Measurements from ENCODE around the gene ZNF689. TPM values are rescaled to one million over a fixed set of nuclear protein-coding genes. Genes with fewer than 3 reads are reported as not detected.
A peak's percentile ranks its signal among the peaks of the same experiment; 100 is the strongest.

Gene ZNF689
- total and polyA plus RNA-seq, 2 of the 13 experiments (the other 11 are each of a cell fraction or from before 2014, with no cell fraction given): 9.7 to 19.5 TPM

DNA sequence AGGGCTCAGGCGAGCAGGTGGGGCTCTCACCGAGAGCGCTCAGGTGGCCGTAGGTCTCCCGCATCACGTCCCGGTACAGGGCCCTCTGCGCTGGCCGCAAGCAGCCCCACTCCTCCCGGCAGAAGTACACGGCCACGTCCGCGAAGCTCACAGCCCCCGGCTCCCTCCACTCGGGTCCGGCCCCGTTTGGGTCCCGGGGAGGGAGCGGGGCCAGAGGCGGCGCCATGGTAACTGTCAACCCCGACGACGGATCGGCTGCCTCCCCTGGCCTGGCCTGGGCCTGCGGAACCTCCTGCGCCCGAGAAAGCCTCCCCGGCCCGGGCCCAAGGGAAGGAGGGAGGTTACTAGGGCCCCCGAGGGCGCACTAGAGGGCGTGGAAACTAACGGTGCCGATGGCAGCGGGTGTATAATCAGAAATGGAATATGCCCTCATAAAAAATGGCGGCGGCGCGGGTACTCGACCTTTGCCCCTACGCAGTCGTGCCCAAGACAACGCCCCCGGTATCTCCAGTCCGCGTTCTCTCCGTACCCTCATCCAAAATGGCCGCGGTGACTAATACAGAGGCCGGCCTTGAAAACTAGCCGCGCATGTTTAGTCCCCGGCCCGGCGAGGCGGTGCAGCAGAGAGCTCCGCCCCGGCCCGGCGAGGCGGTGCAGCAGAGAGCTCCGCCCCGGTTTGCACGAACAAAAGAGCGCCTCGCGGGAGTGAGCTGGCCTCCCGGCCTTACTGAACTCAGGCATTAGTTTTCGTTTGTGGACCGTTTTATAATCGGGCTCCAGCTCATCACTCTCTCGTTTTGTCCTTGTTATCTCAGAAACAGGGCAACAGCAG lies 52.0 kb downstream of the ZNF689 start, which contains the start of gene ZNF764 (continued):
- TF ChIP-seq, protein P1, sequence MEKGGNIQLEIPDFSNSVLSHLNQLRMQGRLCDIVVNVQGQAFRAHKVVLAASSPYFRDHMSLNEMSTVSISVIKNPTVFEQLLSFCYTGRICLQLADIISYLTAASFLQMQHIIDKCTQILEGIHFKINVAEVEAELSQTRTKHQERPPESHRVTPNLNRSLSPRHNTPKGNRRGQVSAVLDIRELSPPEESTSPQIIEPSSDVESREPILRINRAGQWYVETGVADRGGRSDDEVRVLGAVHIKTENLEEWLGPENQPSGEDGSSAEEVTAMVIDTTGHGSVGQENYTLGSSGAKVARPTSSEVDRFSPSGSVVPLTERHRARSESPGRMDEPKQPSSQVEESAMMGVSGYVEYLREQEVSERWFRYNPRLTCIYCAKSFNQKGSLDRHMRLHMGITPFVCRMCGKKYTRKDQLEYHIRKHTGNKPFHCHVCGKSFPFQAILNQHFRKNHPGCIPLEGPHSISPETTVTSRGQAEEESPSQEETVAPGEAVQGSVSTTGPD (CRISPR knock-in tag; IDR thresholded peaks at IDR 0.05): peak; percentile 26; the same call in 1 of the 2 replicates
- no peak for TF ChIP-seq RARG (CRISPR knock-in tag; IDR thresholded peaks at IDR 0.05; ENCODE audit: low read depth)
- TF ChIP-seq RNF2 (conservative IDR thresholded peaks at IDR 0.05; ENCODE audit: low read depth): no peak; the same call in 1 of the 2 replicates
- TF ChIP-seq, protein P2, sequence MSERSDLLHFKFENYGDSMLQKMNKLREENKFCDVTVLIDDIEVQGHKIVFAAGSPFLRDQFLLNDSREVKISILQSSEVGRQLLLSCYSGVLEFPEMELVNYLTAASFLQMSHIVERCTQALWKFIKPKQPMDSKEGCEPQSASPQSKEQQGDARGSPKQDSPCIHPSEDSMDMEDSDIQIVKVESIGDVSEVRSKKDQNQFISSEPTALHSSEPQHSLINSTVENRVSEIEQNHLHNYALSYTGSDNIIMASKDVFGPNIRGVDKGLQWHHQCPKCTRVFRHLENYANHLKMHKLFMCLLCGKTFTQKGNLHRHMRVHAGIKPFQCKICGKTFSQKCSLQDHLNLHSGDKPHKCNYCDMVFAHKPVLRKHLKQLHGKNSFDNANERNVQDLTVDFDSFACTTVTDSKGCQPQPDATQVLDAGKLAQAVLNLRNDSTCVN (CRISPR knock-in tag; IDR thresholded peaks at IDR 0.05; ENCODE audit: borderline replicate concordance): no peak; the same call in none of the 2 replicates
- no peak; the same call in 1 of the 2 replicates for TF ChIP-seq ZNF782 (CRISPR knock-in tag; IDR thresholded peaks at IDR 0.05; ENCODE audit: borderline replicate concordance)
- no peak for TF ChIP-seq ZNF256 (CRISPR knock-in tag; conservative IDR thresholded peaks at IDR 0.05)
- peak; percentile 97 for TF ChIP-seq PHF21A (CRISPR knock-in tag; IDR thresholded peaks at IDR 0.05)
- no peak for TF ChIP-seq KAT2B (IDR thresholded peaks at IDR 0.05; ENCODE audit: borderline replicate concordance, low read depth, low read length)
- peak; percentile 61; the same call in 1 of the 2 replicates for TF ChIP-seq ARNT2 (CRISPR knock-in tag; IDR thresholded peaks at IDR 0.05; ENCODE audit: low read depth)
- TF ChIP-seq MED8 (CRISPR knock-in tag; IDR thresholded peaks at IDR 0.05; ENCODE audit: insufficient replicate concordance): peak; percentile 86
- peak; percentile 35 for TF ChIP-seq PTBP1 (IDR thresholded peaks at IDR 0.05; ENCODE audit: low read depth, low read length, poor library complexity, severe bottlenecking)
- TF ChIP-seq, protein P3, sequence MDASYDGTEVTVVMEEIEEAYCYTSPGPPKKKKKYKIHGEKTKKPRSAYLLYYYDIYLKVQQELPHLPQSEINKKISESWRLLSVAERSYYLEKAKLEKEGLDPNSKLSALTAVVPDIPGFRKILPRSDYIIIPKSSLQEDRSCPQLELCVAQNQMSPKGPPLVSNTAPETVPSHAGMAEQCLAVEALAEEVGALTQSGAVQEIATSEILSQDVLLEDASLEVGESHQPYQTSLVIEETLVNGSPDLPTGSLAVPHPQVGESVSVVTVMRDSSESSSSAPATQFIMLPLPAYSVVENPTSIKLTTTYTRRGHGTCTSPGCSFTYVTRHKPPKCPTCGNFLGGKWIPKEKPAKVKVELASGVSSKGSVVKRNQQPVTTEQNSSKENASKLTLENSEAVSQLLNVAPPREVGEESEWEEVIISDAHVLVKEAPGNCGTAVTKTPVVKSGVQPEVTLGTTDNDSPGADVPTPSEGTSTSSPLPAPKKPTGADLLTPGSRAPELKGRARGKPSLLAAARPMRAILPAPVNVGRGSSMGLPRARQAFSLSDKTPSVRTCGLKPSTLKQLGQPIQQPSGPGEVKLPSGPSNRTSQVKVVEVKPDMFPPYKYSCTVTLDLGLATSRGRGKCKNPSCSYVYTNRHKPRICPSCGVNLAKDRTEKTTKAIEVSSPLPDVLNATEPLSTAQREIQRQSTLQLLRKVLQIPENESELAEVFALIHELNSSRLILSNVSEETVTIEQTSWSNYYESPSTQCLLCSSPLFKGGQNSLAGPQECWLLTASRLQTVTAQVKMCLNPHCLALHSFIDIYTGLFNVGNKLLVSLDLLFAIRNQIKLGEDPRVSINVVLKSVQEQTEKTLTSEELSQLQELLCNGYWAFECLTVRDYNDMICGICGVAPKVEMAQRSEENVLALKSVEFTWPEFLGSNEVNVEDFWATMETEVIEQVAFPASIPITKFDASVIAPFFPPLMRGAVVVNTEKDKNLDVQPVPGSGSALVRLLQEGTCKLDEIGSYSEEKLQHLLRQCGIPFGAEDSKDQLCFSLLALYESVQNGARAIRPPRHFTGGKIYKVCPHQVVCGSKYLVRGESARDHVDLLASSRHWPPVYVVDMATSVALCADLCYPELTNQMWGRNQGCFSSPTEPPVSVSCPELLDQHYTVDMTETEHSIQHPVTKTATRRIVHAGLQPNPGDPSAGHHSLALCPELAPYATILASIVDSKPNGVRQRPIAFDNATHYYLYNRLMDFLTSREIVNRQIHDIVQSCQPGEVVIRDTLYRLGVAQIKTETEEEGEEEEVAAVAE (CRISPR knock-in tag; IDR thresholded peaks at IDR 0.05; ENCODE audit: borderline replicate concordance): peak; percentile 98
- TF ChIP-seq, protein P4, sequence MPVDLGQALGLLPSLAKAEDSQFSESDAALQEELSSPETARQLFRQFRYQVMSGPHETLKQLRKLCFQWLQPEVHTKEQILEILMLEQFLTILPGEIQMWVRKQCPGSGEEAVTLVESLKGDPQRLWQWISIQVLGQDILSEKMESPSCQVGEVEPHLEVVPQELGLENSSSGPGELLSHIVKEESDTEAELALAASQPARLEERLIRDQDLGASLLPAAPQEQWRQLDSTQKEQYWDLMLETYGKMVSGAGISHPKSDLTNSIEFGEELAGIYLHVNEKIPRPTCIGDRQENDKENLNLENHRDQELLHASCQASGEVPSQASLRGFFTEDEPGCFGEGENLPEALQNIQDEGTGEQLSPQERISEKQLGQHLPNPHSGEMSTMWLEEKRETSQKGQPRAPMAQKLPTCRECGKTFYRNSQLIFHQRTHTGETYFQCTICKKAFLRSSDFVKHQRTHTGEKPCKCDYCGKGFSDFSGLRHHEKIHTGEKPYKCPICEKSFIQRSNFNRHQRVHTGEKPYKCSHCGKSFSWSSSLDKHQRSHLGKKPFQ (CRISPR knock-in tag; IDR thresholded peaks at IDR 0.05; ENCODE audit: insufficient replicate concordance): peak; percentile 79
- TF ChIP-seq PRMT3 (CRISPR knock-in tag; IDR thresholded peaks at IDR 0.05; ENCODE audit: borderline replicate concordance, low read depth): no peak
- peak; percentile 89 for TF ChIP-seq IKZF4 (CRISPR knock-in tag; IDR thresholded peaks at IDR 0.05; ENCODE audit: borderline replicate concordance, low read depth, not compliant biosample characterization)
- TF ChIP-seq, protein P5, sequence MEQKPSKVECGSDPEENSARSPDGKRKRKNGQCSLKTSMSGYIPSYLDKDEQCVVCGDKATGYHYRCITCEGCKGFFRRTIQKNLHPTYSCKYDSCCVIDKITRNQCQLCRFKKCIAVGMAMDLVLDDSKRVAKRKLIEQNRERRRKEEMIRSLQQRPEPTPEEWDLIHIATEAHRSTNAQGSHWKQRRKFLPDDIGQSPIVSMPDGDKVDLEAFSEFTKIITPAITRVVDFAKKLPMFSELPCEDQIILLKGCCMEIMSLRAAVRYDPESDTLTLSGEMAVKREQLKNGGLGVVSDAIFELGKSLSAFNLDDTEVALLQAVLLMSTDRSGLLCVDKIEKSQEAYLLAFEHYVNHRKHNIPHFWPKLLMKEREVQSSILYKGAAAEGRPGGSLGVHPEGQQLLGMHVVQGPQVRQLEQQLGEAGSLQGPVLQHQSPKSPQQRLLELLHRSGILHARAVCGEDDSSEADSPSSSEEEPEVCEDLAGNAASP (CRISPR knock-in tag; IDR thresholded peaks at IDR 0.05; ENCODE audit: borderline replicate concordance): peak; percentile 66

Measured in HepG2 (cell line).